ENCODE results near the gene PEX10. TPM values are rescaled to one million over a fixed set of nuclear protein-coding genes. Genes with fewer than 3 reads are reported as not detected.

PEX10 gene
- total RNA-seq, 1 experiment from 2014 or later: 36.1 TPM

DNA sequence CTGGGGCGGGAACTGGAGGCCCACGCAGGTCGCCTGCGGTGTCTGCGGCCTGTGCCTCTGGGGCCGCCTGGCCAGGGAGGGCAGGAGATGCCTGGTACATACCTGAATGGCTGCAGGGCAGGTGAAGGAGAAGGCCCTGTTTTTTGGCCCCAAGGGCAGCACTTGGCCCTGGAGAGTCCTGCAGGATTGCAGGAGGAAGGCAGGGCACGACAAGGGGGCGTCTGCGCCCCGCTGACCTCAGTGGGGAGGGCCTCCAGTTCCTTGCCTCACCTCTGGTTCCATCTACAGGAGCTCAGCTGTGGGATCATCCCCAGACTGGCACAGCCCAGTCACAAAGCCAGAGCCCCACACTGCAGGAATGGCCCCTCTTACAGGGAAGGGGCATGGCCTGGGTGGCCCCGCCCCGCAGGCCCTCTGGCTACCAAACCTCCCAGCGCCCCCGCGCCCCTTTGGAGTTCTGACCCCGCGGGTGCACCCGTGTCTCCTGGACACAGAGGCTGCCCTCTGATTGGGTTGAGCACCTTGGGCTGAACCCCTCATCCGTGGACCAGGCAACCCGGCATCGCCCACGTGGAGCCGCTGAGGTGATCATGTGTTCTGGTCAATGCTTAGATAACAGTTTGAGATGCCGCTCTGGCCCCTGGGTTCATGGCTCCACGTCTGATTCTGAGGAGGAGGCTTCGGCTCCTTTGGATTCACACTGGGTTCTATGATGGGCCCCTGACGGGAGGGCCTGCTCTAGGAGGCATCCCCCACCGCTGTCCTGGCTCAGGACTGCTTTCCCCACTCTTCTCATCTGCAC is 1.3 kb upstream of the PEX10 start:
- peak overlapping the region; percentile 87 for H3K27ac Mint-ChIP-seq (ENCODE audit: low read depth, unreplicated experiment)
- peak; percentile 22 for DNase-seq (ENCODE audit: unreplicated experiment)
- POLR2A ChIA-PET: interaction anchor here (0.6 to 2.9 kb wide), 10 partner anchors 15 to 1276 kb away, joined by 3 to 22 read pairs (median 5); partner anchors contain the start of genes MORN1, PANK4 and RER1
- peaks cover 3% of the 10 kb centered on the region for H3K27me3 Mint-ChIP-seq (ENCODE audit: insufficient read depth, unreplicated experiment)
- H3K4me1 Mint-ChIP-seq (ENCODE audit: insufficient read depth, unreplicated experiment): peaks cover 8% of the 10 kb centered on the region
- TF ChIP-seq, protein P1, sequence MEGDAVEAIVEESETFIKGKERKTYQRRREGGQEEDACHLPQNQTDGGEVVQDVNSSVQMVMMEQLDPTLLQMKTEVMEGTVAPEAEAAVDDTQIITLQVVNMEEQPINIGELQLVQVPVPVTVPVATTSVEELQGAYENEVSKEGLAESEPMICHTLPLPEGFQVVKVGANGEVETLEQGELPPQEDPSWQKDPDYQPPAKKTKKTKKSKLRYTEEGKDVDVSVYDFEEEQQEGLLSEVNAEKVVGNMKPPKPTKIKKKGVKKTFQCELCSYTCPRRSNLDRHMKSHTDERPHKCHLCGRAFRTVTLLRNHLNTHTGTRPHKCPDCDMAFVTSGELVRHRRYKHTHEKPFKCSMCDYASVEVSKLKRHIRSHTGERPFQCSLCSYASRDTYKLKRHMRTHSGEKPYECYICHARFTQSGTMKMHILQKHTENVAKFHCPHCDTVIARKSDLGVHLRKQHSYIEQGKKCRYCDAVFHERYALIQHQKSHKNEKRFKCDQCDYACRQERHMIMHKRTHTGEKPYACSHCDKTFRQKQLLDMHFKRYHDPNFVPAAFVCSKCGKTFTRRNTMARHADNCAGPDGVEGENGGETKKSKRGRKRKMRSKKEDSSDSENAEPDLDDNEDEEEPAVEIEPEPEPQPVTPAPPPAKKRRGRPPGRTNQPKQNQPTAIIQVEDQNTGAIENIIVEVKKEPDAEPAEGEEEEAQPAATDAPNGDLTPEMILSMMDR (IDR thresholded peaks at IDR 0.05; ENCODE audit: unreplicated experiment): no peak
- H3K36me3 Mint-ChIP-seq (ENCODE audit: insufficient read depth, unreplicated experiment): no peaks in the 10 kb centered on the region
- no peaks in the 10 kb centered on the region for H3K9me3 Mint-ChIP-seq (ENCODE audit: unreplicated experiment)
- CTCF ChIA-PET: interaction anchor here (0.6 to 4.6 kb wide), 8 partner anchors 7 to 1010 kb away, joined by 3 to 60 read pairs (median 4); no protein-coding TSS in a partner anchor
- peak overlapping the region; percentile 75 for H3K4me3 Mint-ChIP-seq (ENCODE audit: unreplicated experiment)
- no TSS peak for BruUV-seq (replicated peaks)
- intact Hi-C loops (cut with micrococcal nuclease): loop anchor here (1.0 to 2.0 kb wide), 2 partner anchors 135 to 1011 kb away; no protein-coding TSS in a partner anchor

DNA sequence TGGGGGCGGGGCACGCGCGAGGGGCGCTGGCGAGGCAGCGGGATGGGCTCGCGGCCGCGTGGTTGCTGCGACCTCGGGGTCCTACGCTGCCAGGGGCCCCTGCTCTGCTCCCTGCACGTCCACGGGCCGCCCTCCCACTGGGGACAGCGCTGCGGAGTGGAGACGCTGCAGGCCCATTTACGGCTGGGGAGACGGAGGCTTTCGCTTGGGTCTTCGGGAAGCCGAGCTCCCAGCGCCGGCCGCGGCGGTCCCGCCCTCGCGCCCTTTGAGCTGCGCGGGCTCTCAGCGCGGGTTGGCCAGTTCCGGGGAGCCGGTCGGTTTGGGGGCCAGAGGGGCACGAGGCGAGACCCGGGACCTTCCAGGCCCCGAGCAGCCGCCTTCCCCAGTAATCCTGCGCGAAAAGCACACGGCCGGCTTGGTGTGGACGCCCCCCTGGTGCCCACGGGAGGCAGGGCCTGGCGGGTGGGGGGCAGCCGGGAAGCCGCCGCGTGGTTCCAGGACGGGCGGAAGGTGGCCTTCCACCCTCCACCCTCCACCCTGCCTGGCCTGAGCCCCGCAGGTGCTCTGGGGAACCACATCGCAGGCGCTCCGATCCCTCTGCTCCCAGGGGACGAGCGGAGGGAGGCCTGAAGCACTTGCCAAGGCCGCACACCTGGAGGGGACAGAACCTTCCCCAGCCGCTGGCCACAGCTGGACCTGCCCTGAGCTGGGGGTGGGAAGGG is 570 bp upstream of the PEX10 start:
- POLR2A ChIA-PET: interaction anchor here (0.6 to 2.9 kb wide), 9 partner anchors 16 to 1277 kb away, joined by 3 to 22 read pairs (median 4); partner anchors contain the start of genes MORN1, PANK4 and RER1
- H3K9me3 Mint-ChIP-seq (ENCODE audit: unreplicated experiment): no peaks in the 10 kb centered on the region

DNA sequence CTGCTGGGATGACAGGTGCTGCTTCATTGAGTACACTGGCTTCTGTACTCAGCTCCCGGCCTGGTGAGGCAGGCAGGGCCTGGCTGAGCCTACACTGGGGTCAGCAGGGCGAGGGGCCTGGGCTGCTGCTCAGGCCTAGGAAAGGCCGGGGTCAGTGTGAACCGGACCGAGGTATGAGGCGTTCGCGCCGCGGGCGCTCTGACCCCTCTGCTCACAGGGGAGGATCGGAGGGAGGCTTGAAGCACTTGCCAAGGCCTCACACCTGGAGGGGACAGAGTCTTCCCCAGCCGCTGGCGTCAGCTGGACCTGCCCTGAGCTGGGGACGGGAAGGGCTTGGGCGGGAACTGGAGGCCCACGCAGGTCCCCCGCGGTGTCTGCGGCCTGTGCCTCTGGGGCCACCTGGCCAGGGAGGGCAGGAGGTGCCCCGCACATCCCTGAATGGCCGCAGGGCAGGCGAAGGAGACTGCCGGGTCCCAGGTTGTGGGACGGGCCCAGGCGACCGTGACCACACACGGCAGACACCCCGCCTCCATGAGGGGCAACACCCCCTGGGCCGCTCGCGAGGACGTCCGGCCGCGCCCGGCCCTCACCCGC is 466 bp downstream of the PEX10 start:
- intact Hi-C loops (cut with micrococcal nuclease): no loop called here
- H3K4me3 Mint-ChIP-seq (ENCODE audit: unreplicated experiment): peak overlapping the region; percentile 75
- H3K9me3 Mint-ChIP-seq (ENCODE audit: unreplicated experiment): no peaks in the 10 kb centered on the region
- peak; percentile 14 for DNase-seq (ENCODE audit: unreplicated experiment)
- ChIA-PET POLR2A (interaction anchor here (0.8 to 2.9 kb wide), 3 partner anchors 173 to 223 kb away, joined by 4 to 6 read pairs (median 5); no protein-coding TSS in a partner anchor), CTCF (interaction anchor here (0.7 to 1.0 kb wide), 2 partner anchors 200 to 217 kb away, joined by 3 read pairs; partner anchors contain the start of gene FAAP20)
- BruUV-seq (replicated peaks): no TSS peak
- H3K27me3 Mint-ChIP-seq (ENCODE audit: insufficient read depth, unreplicated experiment): no peaks in the 10 kb centered on the region
- peak overlapping the region; percentile 87 for H3K27ac Mint-ChIP-seq (ENCODE audit: low read depth, unreplicated experiment)
- TF ChIP-seq, protein P1 (IDR thresholded peaks at IDR 0.05; ENCODE audit: unreplicated experiment): no peak
- peaks cover 8% of the 10 kb centered on the region for H3K4me1 Mint-ChIP-seq (ENCODE audit: insufficient read depth, unreplicated experiment)
- peaks cover 7% of the 10 kb centered on the region for H3K36me3 Mint-ChIP-seq (ENCODE audit: insufficient read depth, unreplicated experiment)

More for the DNA sequence above, 570 bp upstream of the PEX10 start:
- intact Hi-C loops (cut with micrococcal nuclease): no loop called here
- Mint-ChIP-seq H3K36me3 (ENCODE audit: insufficient read depth, unreplicated experiment) (no peaks in the 10 kb centered on the region), H3K27ac (ENCODE audit: low read depth, unreplicated experiment) (no peak overlapping the region), H3K4me3 (ENCODE audit: unreplicated experiment) (peak overlapping the region; percentile 75), H3K27me3 (ENCODE audit: insufficient read depth, unreplicated experiment) (no peaks in the 10 kb centered on the region), H3K4me1 (ENCODE audit: insufficient read depth, unreplicated experiment) (peaks cover 8% of the 10 kb centered on the region)
- BruUV-seq (replicated peaks): no TSS peak
- CTCF ChIA-PET: interaction anchor here (0.6 to 1.7 kb wide), 8 partner anchors 8 to 1011 kb away, joined by 3 to 13 read pairs (median 3); no protein-coding TSS in a partner anchor
- peak; percentile 64 for DNase-seq (ENCODE audit: unreplicated experiment)
- TF ChIP-seq, protein P1 (IDR thresholded peaks at IDR 0.05; ENCODE audit: unreplicated experiment): no peak
